ENCODE data around the gene BRMS1.
"Not testable (repeated sequence)": the region's sequence is repeated elsewhere in the genome, so short reads cannot be mapped to it uniquely, and the experiment has no call there.

BRMS1 gene

GRCh38 chr11:66325263-66325671 is 19.6 kb downstream of the BRMS1 start:
- H3K4me1 ChIP-seq (ENCODE audit: control insufficient read depth, insufficient read depth, low read length): peaks cover 67% of the 10 kb centered on the region
- no peaks in the 10 kb centered on the region for H3K9me3 ChIP-seq (ENCODE audit: control insufficient read depth, low read length)
- DNase-seq (ENCODE audit: low read depth): no peak
- H3K9ac ChIP-seq (ENCODE audit: low read length): peak overlapping the region; percentile 70
- H3K27me3 ChIP-seq (replicated peaks; ENCODE audit: control insufficient read depth, insufficient read depth, low read length): no peaks in the 10 kb centered on the region
- H3K36me3 ChIP-seq (ENCODE audit: control insufficient read depth, insufficient read depth, low read length, severe bottlenecking): no peaks in the 10 kb centered on the region
- peak overlapping the region; percentile 16 for H3K4me3 ChIP-seq (ENCODE audit: low read length)

GRCh38 chr11:66324664-66325063 is 20.2 kb downstream of the BRMS1 start:
- Histone ChIP-seq H3K36me3 (ENCODE audit: control insufficient read depth, insufficient read depth, low read length, severe bottlenecking) (no peaks in the 10 kb centered on the region), H3K4me3 (ENCODE audit: low read length) (peak overlapping the region; percentile 16), H3K4me1 (ENCODE audit: control insufficient read depth, insufficient read depth, low read length) (peaks cover 67% of the 10 kb centered on the region), H3K9me3 (ENCODE audit: control insufficient read depth, low read length) (no peaks in the 10 kb centered on the region), H3K27me3 (replicated peaks; ENCODE audit: control insufficient read depth, insufficient read depth, low read length) (no peaks in the 10 kb centered on the region), H3K9ac (ENCODE audit: low read length) (peak overlapping the region; percentile 70)
- peak; percentile 67 for DNase-seq (ENCODE audit: low read depth)

DNA sequence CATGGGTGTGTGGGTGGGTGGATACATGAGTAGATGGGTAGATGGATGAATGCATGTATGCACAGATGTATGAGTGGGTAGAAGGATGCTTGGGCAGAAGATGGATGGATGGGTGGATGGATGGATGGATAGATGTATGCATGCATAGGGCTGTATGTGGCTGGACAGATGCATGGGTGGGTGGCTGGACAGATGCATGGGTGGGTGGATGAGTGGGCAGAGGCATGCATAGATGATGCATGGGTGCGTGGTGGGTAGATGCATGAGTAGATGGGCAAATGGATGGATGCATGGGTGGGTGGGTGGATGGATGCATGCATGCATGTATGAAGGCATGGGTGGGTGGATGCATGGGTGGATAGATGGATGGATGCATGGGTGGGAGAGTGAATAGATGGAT is 21.2 kb downstream of the BRMS1 start:
- Histone ChIP-seq H3K36me3 (ENCODE audit: control insufficient read depth, insufficient read depth, low read length, severe bottlenecking) (no peaks in the 10 kb centered on the region), H3K9me3 (ENCODE audit: control insufficient read depth, low read length) (no peaks in the 10 kb centered on the region), H3K27me3 (replicated peaks; ENCODE audit: control insufficient read depth, insufficient read depth, low read length) (no peaks in the 10 kb centered on the region), H3K4me3 (ENCODE audit: low read length) (no peak overlapping the region), H3K4me1 (ENCODE audit: control insufficient read depth, insufficient read depth, low read length) (peaks cover 70% of the 10 kb centered on the region), H3K9ac (ENCODE audit: low read length) (no peak overlapping the region)
- no peak for DNase-seq (ENCODE audit: low read depth)

DNA sequence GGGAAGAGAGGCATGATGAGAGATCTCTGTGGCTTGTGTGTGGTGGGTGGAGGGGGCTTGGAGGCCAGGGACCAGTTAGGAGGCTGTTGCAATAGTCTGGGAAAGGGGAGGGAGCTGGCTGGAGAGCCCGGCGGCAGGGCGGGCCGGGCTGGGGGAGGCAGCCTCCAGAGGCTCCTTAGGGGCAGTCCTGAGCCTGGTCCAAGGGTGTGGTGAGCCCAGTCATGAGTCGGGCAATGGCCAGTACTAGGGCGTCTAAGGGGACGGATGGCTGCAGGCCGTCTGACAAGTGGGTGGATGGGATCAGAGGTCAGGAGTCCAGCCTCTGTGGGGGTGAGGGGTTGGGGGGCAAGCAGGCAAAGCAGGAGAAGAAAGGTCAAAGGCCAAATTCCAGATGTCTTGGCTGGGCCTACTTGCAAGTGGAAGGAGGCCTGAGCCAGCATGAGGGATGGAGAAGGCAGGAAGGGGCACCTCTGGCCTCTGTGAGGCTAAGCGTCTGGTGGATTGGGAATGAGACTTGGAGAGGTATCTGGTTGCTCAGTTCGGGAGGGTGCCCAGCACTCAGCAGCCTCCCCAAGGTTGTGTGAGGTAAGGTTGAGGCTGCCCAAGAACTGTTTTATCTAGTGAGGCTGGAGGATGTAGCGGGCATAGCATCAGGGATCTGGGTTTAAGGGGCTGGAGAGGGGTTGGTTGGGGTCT is 22.0 kb downstream of the BRMS1 start:
- H3K9ac ChIP-seq (ENCODE audit: low read length): peak overlapping the region; percentile 76
- H3K4me3 ChIP-seq (ENCODE audit: low read length): no peak overlapping the region
- peaks cover 70% of the 10 kb centered on the region for H3K4me1 ChIP-seq (ENCODE audit: control insufficient read depth, insufficient read depth, low read length)
- DNase-seq (ENCODE audit: low read depth): peak; percentile 33
- H3K9me3 ChIP-seq (ENCODE audit: control insufficient read depth, low read length): no peaks in the 10 kb centered on the region
- H3K27me3 ChIP-seq (replicated peaks; ENCODE audit: control insufficient read depth, insufficient read depth, low read length): no peaks in the 10 kb centered on the region
- H3K36me3 ChIP-seq (ENCODE audit: control insufficient read depth, insufficient read depth, low read length, severe bottlenecking): no peaks in the 10 kb centered on the region

GRCh38 chr11:66321606-66322005 is 23.3 kb downstream of the BRMS1 start:
- Histone ChIP-seq H3K27me3 (replicated peaks; ENCODE audit: control insufficient read depth, insufficient read depth, low read length) (no peaks in the 10 kb centered on the region), H3K9ac (ENCODE audit: low read length) (peak overlapping the region; percentile 76), H3K4me1 (ENCODE audit: control insufficient read depth, insufficient read depth, low read length) (peaks cover 67% of the 10 kb centered on the region), H3K36me3 (ENCODE audit: control insufficient read depth, insufficient read depth, low read length, severe bottlenecking) (no peaks in the 10 kb centered on the region), H3K9me3 (ENCODE audit: control insufficient read depth, low read length) (no peaks in the 10 kb centered on the region), H3K4me3 (ENCODE audit: low read length) (peak overlapping the region; percentile 15)
- no peak for DNase-seq (ENCODE audit: low read depth)

DNA sequence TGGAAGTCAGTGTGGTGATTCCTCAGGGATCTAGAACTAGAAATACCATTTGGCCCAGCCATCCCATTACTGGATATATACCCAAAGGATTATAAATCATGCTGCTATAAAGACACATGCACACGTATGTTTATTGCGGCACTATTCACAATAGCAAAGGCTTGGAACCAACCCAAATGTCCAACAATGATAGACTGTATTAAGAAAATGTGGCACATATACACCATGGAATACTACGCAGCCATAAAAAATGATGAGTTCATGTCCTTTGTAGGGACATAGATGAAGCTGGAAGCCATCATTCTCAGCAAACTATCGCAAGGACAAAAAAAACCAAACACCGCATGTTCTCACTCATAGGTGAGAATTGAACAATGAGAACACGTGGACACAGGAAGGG is 24.2 kb downstream of the BRMS1 start:
- not testable (repeated sequence) for H3K27me3 ChIP-seq (replicated peaks; ENCODE audit: control insufficient read depth, insufficient read depth, low read length); H3K36me3 ChIP-seq (ENCODE audit: control insufficient read depth, insufficient read depth, low read length, severe bottlenecking); H3K9me3 ChIP-seq (ENCODE audit: control insufficient read depth, low read length); H3K4me3 ChIP-seq (ENCODE audit: low read length); H3K9ac ChIP-seq (ENCODE audit: low read length); DNase-seq (ENCODE audit: low read depth)
- H3K4me1 ChIP-seq (ENCODE audit: control insufficient read depth, insufficient read depth, low read length): peaks cover 63% of the 10 kb centered on the region

GRCh38 chr11:66320289-66320688 is 24.6 kb downstream of the BRMS1 start:
- H3K27me3 ChIP-seq (replicated peaks; ENCODE audit: control insufficient read depth, insufficient read depth, low read length); DNase-seq (ENCODE audit: low read depth); H3K9me3 ChIP-seq (ENCODE audit: control insufficient read depth, low read length); H3K4me3 ChIP-seq (ENCODE audit: low read length); H3K36me3 ChIP-seq (ENCODE audit: control insufficient read depth, insufficient read depth, low read length, severe bottlenecking); H3K9ac ChIP-seq (ENCODE audit: low read length): not testable (repeated sequence)
- H3K4me1 ChIP-seq (ENCODE audit: control insufficient read depth, insufficient read depth, low read length): peaks cover 58% of the 10 kb centered on the region

GRCh38 chr11:66318600-66318970 is 26.3 kb downstream of the BRMS1 start:
- peak overlapping the region; percentile 26 for H3K4me3 ChIP-seq (ENCODE audit: low read length)
- H3K27me3 ChIP-seq (replicated peaks; ENCODE audit: control insufficient read depth, insufficient read depth, low read length): no peaks in the 10 kb centered on the region
- H3K9me3 ChIP-seq (ENCODE audit: control insufficient read depth, low read length): no peaks in the 10 kb centered on the region
- DNase-seq (ENCODE audit: low read depth): no peak
- H3K4me1 ChIP-seq (ENCODE audit: control insufficient read depth, insufficient read depth, low read length): peaks cover 44% of the 10 kb centered on the region
- peak overlapping the region; percentile 86 for H3K9ac ChIP-seq (ENCODE audit: low read length)
- peaks cover 13% of the 10 kb centered on the region for H3K36me3 ChIP-seq (ENCODE audit: control insufficient read depth, insufficient read depth, low read length, severe bottlenecking)

GRCh38 chr11:66317723-66318599 is 26.9 kb downstream of the BRMS1 start:
- Histone ChIP-seq H3K4me3 (ENCODE audit: low read length) (peak overlapping the region; percentile 76), H3K36me3 (ENCODE audit: control insufficient read depth, insufficient read depth, low read length, severe bottlenecking) (peaks cover 13% of the 10 kb centered on the region), H3K27me3 (replicated peaks; ENCODE audit: control insufficient read depth, insufficient read depth, low read length) (no peaks in the 10 kb centered on the region), H3K9me3 (ENCODE audit: control insufficient read depth, low read length) (no peaks in the 10 kb centered on the region), H3K9ac (ENCODE audit: low read length) (peak overlapping the region; percentile 86), H3K4me1 (ENCODE audit: control insufficient read depth, insufficient read depth, low read length) (peaks cover 39% of the 10 kb centered on the region)
- DNase-seq (ENCODE audit: low read depth): peak; percentile 95

DNA sequence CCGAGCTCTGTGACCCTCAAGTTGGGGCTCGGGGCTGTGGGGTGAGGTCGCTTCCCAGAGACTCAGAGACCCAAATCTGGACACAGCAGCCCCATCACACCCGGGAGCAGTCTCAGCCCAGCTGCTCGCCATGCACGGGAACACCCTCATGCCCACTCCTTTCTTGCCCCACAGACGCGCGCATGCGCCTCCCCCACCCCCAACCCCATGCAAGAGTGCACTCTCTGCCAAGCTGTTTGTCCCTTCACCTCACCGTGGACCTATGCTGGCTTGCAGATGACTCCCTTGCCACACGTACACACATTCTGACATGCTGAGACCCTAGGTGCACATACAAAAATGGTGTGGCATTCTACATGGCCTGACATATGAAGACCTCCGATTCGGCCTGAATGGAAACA is 27.6 kb downstream of the BRMS1 start:
- Histone ChIP-seq H3K9me3 (ENCODE audit: control insufficient read depth, low read length) (no peaks in the 10 kb centered on the region), H3K36me3 (ENCODE audit: control insufficient read depth, insufficient read depth, low read length, severe bottlenecking) (peaks cover 13% of the 10 kb centered on the region), H3K4me1 (ENCODE audit: control insufficient read depth, insufficient read depth, low read length) (peaks cover 35% of the 10 kb centered on the region), H3K4me3 (ENCODE audit: low read length) (peak overlapping the region; percentile 76), H3K27me3 (replicated peaks; ENCODE audit: control insufficient read depth, insufficient read depth, low read length) (no peaks in the 10 kb centered on the region), H3K9ac (ENCODE audit: low read length) (peak overlapping the region; percentile 86)
- DNase-seq (ENCODE audit: low read depth): peak; percentile 69

- peaks cover 31% of the 10 kb centered on the region for H3K4me1 ChIP-seq (ENCODE audit: control insufficient read depth, insufficient read depth, low read length)
- H3K9ac ChIP-seq (ENCODE audit: low read length): peak within 1 kb of the TSS; percentile 98
- H3K4me3 ChIP-seq (ENCODE audit: low read length): peak within 1 kb of the TSS; percentile 98
- no peaks in the 10 kb centered on the region for H3K9me3 ChIP-seq (ENCODE audit: control insufficient read depth, low read length)
- peaks cover 13% of the 10 kb centered on the region for H3K36me3 ChIP-seq (ENCODE audit: control insufficient read depth, insufficient read depth, low read length, severe bottlenecking)
- no peaks in the 10 kb centered on the region for H3K27me3 ChIP-seq (replicated peaks; ENCODE audit: control insufficient read depth, insufficient read depth, low read length)
- peak; percentile 85 for DNase-seq (ENCODE audit: low read depth)
Observed at GRCh38 chr11:66316849-66317251, 28.1 kb downstream of the BRMS1 start, which contains the start of gene CD248. Gene CD248, minus strand, starts transcription at chr11:66317044. Its CDS starts 17 bp downstream, at chr11:66317027.
